Calu3 (cell line): Measurements from ENCODE around the gene SDHAF4. TPM values are rescaled to one million over a fixed set of nuclear protein-coding genes. Genes with fewer than 3 reads are reported as not detected.
A peak's percentile ranks its signal among the peaks of the same experiment; 100 is the strongest.

Experiments
- BruUV-seq: library from RNA; stranded (reverse); fragments of 400-500 nt; replicated peaks from 2 replicates; lab custom pipeline; 2021; lab: Mats Ljungman, UMichigan
- CTCF ChIA-PET: fragments of 300-600 bp; sonication (Branson Sonifier 250); formaldehyde crosslinking; loops from one replicate; lab custom pipeline; 2022; ENCODE audit warnings: antibody characterized with exemption; lab: Charles Lee
- DNase-seq: peaks from one replicate; pipeline ENCODE4 v3.0.0; 2022
- H3K27ac Mint-ChIP-seq: one replicate; pipeline ENCODE4 v1.8.0; 2022; ENCODE audit warnings: mixed read lengths; ENCODE audit not compliant: unreplicated experiment
- H3K27me3 Mint-ChIP-seq: one replicate; pipeline ENCODE4 v1.8.0; 2022; ENCODE audit warnings: mixed read lengths; ENCODE audit not compliant: unreplicated experiment
- H3K36me3 Mint-ChIP-seq: one replicate; pipeline ENCODE4 v1.8.0; 2022; ENCODE audit warnings: mild to moderate bottlenecking, moderate library complexity, mixed read lengths; ENCODE audit not compliant: insufficient read depth, unreplicated experiment
- H3K4me1 Mint-ChIP-seq: one replicate; pipeline ENCODE4 v1.8.0; 2022; ENCODE audit warnings: mild to moderate bottlenecking, low read depth, mixed read lengths; ENCODE audit not compliant: unreplicated experiment
- H3K4me3 Mint-ChIP-seq: one replicate; pipeline ENCODE4 v1.8.0; 2022; ENCODE audit warnings: mild to moderate bottlenecking, low read depth, moderate library complexity, mixed read lengths; ENCODE audit not compliant: unreplicated experiment
- H3K9me3 Mint-ChIP-seq: one replicate; pipeline ENCODE4 v1.8.0; 2022; ENCODE audit warnings: low read depth, mixed read lengths; ENCODE audit not compliant: unreplicated experiment
- CTCF ChIP-seq: fragments of 200-600 bp; IDR thresholded peaks from one replicate; pipeline ENCODE4 v1.8.0; 2022; ENCODE audit warnings: antibody characterized with exemption; ENCODE audit not compliant: unreplicated experiment
- intact Hi-C: fragments of 100-400 bp; cut with micrococcal nuclease; formaldehyde crosslinking; loops from one replicate; pipeline ENCODE4 v1.10.0; 2022; ENCODE audit not compliant: unreplicated experiment
- total RNA-seq: library from RNA; stranded (reverse); gene quantifications from 2 replicates; pipeline ENCODE4 v1.2.3, GENCODE V29; 2022

SDHAF4 gene
- total RNA-seq, 1 experiment from 2014 or later, result 13.3 TPM

DNA sequence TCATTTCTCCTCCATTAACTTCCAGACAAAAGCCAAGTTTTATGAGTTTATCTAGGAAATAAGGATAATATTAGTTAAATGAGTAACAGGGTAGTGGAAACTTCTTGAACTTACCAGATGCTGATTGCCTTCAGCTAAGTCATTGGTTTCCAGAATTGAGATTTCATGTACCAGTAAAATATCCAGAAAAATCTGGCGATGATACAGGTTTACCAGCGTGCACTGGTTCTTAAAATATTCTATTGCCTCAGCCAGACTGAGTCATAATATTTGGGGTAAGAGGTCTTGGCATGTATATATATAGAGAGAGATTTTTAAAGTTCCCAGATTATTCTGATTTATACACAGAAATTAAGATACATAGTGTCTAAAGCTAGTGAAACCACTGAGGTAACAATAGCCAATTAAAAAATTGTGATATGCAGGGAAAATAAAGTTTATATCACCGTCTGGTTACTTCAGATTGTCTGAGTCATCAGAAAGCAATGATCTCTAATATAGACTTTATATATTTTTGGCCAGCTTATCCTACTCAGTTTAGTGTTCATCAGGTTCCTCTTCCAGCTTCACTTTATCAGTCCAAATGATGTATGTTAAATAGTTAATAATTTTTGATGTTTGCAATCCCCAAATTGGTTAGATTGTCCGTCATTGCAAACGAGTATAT, 39.5 kb upstream of the SDHAF4 start:
- H3K27ac Mint-ChIP-seq, result peak overlapping the region; percentile 9
- H3K9me3 Mint-ChIP-seq, result no peaks in the 10 kb centered on the region
- intact Hi-C loops, result no loop called here
- CTCF ChIA-PET, result interaction anchor here (0.7 kb wide), 1 partner anchor 165 kb away, joined by 3 read pairs; no protein-coding TSS in a partner anchor
- no peak for TF ChIP-seq CTCF
- DNase-seq, result no peak
- no peak overlapping the region for H3K4me3 Mint-ChIP-seq
- no peaks in the 10 kb centered on the region for H3K27me3 Mint-ChIP-seq
- BruUV-seq, result no TSS peak
- H3K36me3 Mint-ChIP-seq, result peaks cover 66% of the 10 kb centered on the region
- H3K4me1 Mint-ChIP-seq, result no peaks in the 10 kb centered on the region

GRCh38 chr6:70530023-70530422, 36.7 kb upstream of the SDHAF4 start:
- no peaks in the 10 kb centered on the region for H3K9me3 Mint-ChIP-seq
- H3K36me3 Mint-ChIP-seq, result peaks cover 64% of the 10 kb centered on the region
- TF ChIP-seq CTCF, result no peak
- intact Hi-C loops, result no loop called here
- BruUV-seq, result no TSS peak
- no peaks in the 10 kb centered on the region for H3K27me3 Mint-ChIP-seq
- no peak overlapping the region for H3K27ac Mint-ChIP-seq
- CTCF ChIA-PET, result no interaction called here
- H3K4me1 Mint-ChIP-seq, result no peaks in the 10 kb centered on the region
- no peak overlapping the region for H3K4me3 Mint-ChIP-seq
- DNase-seq, result no peak

DNA sequence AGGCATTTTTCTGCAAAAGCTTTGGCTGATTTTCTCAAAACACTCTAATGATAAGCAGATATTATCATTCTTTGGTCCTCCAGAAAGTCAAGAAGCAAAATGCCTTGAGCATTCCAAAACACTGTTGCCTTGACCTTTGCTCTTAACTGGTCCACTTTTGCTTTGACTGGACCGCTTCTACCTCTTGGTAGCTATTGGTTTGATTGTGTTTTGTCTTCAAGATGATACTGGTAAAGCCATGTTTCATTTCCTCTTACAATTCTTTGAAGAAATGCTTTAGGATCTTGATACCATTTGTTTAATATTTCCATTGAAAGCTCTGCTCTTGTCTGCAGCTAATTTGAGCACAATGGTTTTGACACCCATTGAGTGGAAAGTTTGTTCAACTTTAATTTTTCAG, 35.6 kb upstream of the SDHAF4 start:
- H3K36me3 Mint-ChIP-seq, result peaks cover 59% of the 10 kb centered on the region
- TF ChIP-seq CTCF, result no peak
- intact Hi-C loops, result no loop called here
- no peak overlapping the region for H3K27ac Mint-ChIP-seq
- H3K9me3 Mint-ChIP-seq, result no peaks in the 10 kb centered on the region
- DNase-seq, result no peak
- no peaks in the 10 kb centered on the region for H3K27me3 Mint-ChIP-seq
- BruUV-seq, result no TSS peak
- no peaks in the 10 kb centered on the region for H3K4me1 Mint-ChIP-seq
- CTCF ChIA-PET, result interaction anchor here (0.5 to 0.7 kb wide), 2 partner anchors 265 to 1438 kb away, joined by 3 to 5 read pairs; no protein-coding TSS in a partner anchor
- no peak overlapping the region for H3K4me3 Mint-ChIP-seq

DNA sequence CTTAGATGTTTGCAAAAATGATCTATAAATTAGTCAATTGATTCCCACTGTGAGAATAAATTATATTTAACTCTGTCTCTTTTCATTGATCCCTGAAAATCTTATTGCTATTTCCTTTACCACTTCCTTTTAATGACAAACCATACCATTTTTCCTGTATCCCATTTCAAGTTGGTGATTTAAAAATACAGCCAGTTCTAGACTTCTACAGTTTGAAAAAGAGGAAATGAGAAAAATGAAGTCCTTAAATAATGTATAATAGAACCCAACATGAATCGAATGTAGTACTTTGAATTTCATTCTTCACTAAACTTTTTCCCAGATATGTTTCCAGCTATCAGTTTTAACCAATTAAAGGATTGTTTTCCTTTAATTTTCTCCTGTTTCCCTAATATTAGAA, 29.5 kb upstream of the SDHAF4 start:
- Mint-ChIP-seq H3K27ac (no peak overlapping the region), H3K4me3 (no peak overlapping the region), H3K9me3 (no peaks in the 10 kb centered on the region), H3K4me1 (no peaks in the 10 kb centered on the region), H3K36me3 (peaks cover 32% of the 10 kb centered on the region), H3K27me3 (no peaks in the 10 kb centered on the region)
- no peak for TF ChIP-seq CTCF
- DNase-seq, result no peak
- intact Hi-C loops, result no loop called here
- CTCF ChIA-PET, result no interaction called here
- BruUV-seq, result no TSS peak
